ENCODE data around the gene IGF2BP3. TPM values are rescaled to one million over a fixed set of nuclear protein-coding genes. Genes with fewer than 3 reads are reported as not detected.
"Not testable (repeated sequence)": the region's sequence is repeated elsewhere in the genome, so short reads cannot be mapped to it uniquely, and the experiment has no call there.

The IGF2BP3 gene
- total RNA-seq (2014; rRNA removed; shearing (Covaris generic)) = 75.6 and 108 TPM in 2 replicates

DNA sequence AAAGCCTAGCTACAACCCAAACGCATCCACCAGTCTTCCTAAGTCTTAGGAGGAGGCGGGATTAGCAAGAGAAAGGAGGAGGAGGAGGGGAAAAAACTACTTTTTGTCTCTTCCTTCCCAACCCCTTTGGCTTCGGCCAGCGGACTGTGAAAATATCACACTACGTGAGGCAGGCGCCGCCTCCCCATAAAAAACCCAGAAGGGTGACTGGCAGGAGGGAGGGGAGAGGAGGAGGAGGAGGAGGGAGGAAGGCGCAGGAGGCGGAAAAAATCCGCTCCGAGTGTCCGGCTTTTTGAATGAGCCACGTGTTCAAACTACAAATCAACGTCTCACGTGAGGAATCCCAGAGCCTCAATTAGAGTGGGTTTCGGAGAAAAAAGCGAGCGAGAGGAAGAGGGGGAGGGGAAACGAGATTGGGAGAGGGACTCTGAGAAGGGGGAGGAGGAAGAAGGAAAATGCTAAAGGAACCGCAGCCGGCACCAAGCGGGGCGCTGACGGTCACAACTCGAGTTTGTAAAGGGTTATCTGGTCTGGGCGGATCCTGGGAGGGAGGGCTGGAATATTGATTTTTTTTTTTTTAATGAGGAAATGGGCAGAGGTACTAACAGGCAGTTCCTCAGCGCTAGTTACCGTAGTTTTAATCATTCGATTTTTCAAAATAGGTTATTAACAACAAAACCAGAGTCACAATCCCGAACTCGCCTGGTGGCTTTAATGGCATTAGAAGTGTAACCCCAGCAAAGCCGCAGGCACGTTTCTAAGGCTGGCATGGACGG lies at the start of gene IGF2BP3:
Gene IGF2BP3 (minus strand): TSS at position 162 of the 776 bp plus-strand sequence. CDS start 381 bp downstream, outside the sequence.
- no peaks in the 10 kb centered on the region for H3K27me3 ChIP-seq (ENCODE audit: control insufficient read depth, insufficient read depth, low read length)
- no peaks in the 10 kb centered on the region for H3K36me3 ChIP-seq (replicated peaks; ENCODE audit: control insufficient read depth, insufficient read depth, low read length)
- peak; percentile 84 for DNase-seq
- peak within 1 kb of the TSS; percentile 98 for H3K4me3 ChIP-seq (ENCODE audit: insufficient read depth, low read depth, low read length)

GRCh38 chr7:23514755-23515154 lies 44.5 kb upstream of the IGF2BP3 start:
- DNase-seq = no peak
- Histone ChIP-seq H3K4me3 (ENCODE audit: insufficient read depth, low read depth, low read length) (no peak overlapping the region), H3K27me3 (ENCODE audit: control insufficient read depth, insufficient read depth, low read length) (no peaks in the 10 kb centered on the region), H3K36me3 (replicated peaks; ENCODE audit: control insufficient read depth, insufficient read depth, low read length) (peaks cover 40% of the 10 kb centered on the region)

GRCh38 chr7:23513746-23514145 lies 43.5 kb upstream of the IGF2BP3 start:
- H3K4me3 ChIP-seq (ENCODE audit: insufficient read depth, low read depth, low read length); H3K27me3 ChIP-seq (ENCODE audit: control insufficient read depth, insufficient read depth, low read length); DNase-seq: not testable (repeated sequence)
- peaks cover 36% of the 10 kb centered on the region for H3K36me3 ChIP-seq (replicated peaks; ENCODE audit: control insufficient read depth, insufficient read depth, low read length)

DNA sequence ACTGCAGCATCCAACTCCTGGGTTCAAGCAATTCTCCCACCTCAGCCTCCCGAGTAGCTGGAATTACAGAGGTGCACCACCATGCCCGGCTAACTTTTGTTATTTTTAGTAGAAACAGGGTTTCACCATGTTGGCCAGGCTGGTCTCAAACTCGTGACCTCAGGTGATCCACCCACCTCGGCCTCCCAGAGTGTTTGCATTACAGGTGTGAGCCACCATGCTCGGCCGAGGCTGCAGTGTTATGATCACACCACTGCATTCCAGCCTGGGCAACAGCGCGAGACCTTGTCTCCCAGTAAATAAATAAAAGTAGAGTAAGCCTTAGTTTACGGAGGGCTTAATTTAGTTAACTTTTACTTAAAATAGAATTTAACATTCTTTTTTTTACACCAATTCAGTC lies 23.7 kb upstream of the IGF2BP3 start:
- Histone ChIP-seq H3K36me3 (replicated peaks; ENCODE audit: control insufficient read depth, insufficient read depth, low read length) (no peaks in the 10 kb centered on the region; the same call in 1 of the 2 replicates), H3K4me3 (ENCODE audit: insufficient read depth, low read depth, low read length) (no peak overlapping the region), H3K27me3 (ENCODE audit: control insufficient read depth, insufficient read depth, low read length) (no peaks in the 10 kb centered on the region)
- no peak for DNase-seq

- H3K27me3 ChIP-seq (ENCODE audit: control insufficient read depth, insufficient read depth, low read length) = no peaks in the 10 kb centered on the region
- DNase-seq = no peak
- H3K4me3 ChIP-seq (ENCODE audit: insufficient read depth, low read depth, low read length) = no peak overlapping the region
- no peaks in the 10 kb centered on the region; the same call in 1 of the 2 replicates for H3K36me3 ChIP-seq (replicated peaks; ENCODE audit: control insufficient read depth, insufficient read depth, low read length)
Observed at GRCh38 chr7:23491502-23491901, 21.2 kb upstream of the IGF2BP3 start.

- H3K4me3 ChIP-seq (ENCODE audit: insufficient read depth, low read depth, low read length) = no peak overlapping the region
- H3K36me3 ChIP-seq (replicated peaks; ENCODE audit: control insufficient read depth, insufficient read depth, low read length) = no peaks in the 10 kb centered on the region; the same call in 1 of the 2 replicates
- peak; percentile 45 for DNase-seq
- H3K27me3 ChIP-seq (ENCODE audit: control insufficient read depth, insufficient read depth, low read length) = no peaks in the 10 kb centered on the region
Observed at GRCh38 chr7:23490357-23491135, 20.3 kb upstream of the IGF2BP3 start.

DNA sequence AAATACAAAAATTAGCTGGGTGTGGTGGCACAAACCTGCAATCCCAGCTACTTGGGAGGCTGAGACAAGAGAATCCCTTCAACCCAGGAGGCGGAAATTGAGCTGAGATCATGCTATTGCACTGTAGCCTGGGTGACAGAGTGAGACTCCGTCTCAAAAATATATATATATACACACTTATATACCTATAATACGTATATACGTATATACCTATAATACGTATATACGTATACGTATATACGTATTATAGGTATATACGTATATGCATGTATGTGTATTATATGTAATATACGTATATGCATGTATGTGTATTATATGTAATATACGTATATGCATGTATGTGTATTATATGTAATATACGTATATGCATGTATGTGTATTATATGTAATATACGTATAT lies 18.4 kb upstream of the IGF2BP3 start:
- H3K27me3 ChIP-seq (ENCODE audit: control insufficient read depth, insufficient read depth, low read length); H3K36me3 ChIP-seq (replicated peaks; ENCODE audit: control insufficient read depth, insufficient read depth, low read length); DNase-seq; H3K4me3 ChIP-seq (ENCODE audit: insufficient read depth, low read depth, low read length): not testable (repeated sequence)

- Histone ChIP-seq H3K4me3 (ENCODE audit: insufficient read depth, low read depth, low read length) (no peak overlapping the region), H3K36me3 (replicated peaks; ENCODE audit: control insufficient read depth, insufficient read depth, low read length) (no peaks in the 10 kb centered on the region; the same call in 1 of the 2 replicates), H3K27me3 (ENCODE audit: control insufficient read depth, insufficient read depth, low read length) (no peaks in the 10 kb centered on the region)
- no peak for DNase-seq
Observed at GRCh38 chr7:23487670-23488069, 17.4 kb upstream of the IGF2BP3 start.

GRCh38 chr7:23486002-23486773 lies 15.9 kb upstream of the IGF2BP3 start:
- Histone ChIP-seq H3K36me3 (replicated peaks; ENCODE audit: control insufficient read depth, insufficient read depth, low read length) (no peaks in the 10 kb centered on the region; the same call in 1 of the 2 replicates), H3K27me3 (ENCODE audit: control insufficient read depth, insufficient read depth, low read length) (no peaks in the 10 kb centered on the region), H3K4me3 (ENCODE audit: insufficient read depth, low read depth, low read length) (no peak overlapping the region)
- DNase-seq = peak; percentile 53

DNA sequence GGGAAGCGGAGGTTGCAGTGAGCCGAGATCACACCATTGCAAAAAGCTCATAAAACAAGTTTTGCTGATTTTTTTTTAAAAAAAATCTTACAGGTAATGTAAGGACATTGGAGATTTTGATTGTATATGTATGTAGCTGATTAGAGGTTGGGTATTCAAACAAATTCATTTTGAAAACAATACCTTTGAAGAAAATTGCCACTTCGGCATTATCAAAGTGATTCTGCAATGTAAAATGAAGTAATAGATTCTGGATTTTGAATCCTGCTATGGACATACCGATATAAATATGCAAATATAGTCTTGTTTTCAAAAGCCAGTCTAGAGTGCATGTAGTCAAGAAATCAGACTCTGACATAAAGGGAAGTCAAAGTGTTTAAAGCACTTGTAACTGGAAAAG lies 12.4 kb upstream of the IGF2BP3 start:
- no peaks in the 10 kb centered on the region for H3K36me3 ChIP-seq (replicated peaks; ENCODE audit: control insufficient read depth, insufficient read depth, low read length)
- DNase-seq = no peak
- no peak overlapping the region for H3K4me3 ChIP-seq (ENCODE audit: insufficient read depth, low read depth, low read length)
- H3K27me3 ChIP-seq (ENCODE audit: control insufficient read depth, insufficient read depth, low read length) = no peaks in the 10 kb centered on the region

DNA sequence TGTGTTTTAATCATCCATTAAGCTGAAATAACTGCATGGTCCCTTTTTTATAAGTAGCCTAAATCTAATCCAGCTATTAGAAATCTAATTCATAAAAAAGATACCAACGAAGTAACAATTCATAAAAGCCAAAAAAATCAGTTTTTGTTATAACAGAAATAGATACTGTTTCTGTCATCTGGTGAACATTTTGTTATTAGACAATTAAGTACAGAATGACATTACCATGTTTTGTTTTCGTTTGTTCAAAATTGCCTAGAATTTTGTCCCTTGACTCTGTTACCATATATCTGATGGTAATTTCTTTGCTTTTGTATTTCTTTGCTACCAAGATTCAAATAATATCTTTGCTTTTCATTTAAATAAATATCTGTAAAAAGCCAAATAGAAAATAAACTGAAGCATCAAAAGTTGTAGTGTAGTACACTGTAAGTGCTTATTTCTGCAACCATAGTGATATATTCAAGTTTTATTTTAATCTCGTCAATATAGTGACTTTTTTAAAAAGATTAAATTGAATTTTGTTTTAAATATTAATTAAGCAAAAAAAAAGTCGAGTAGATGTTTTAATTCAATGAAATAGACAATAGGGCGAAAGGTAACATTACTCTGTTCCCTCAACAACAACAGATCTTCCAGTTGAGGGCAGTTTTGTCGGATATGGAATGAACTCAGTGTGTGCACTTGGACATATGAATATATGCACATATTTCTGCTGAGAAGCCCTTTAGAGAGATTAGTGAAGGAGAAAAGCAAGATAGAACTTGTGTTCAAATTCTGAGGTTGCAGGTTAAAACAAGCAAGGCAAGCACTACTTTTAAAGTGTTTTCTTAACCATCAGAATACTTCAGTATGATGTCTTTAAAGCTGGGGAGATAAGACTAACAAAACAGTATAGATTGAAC lies 7.9 kb upstream of the IGF2BP3 start:
- H3K4me3 ChIP-seq (ENCODE audit: insufficient read depth, low read depth, low read length) = no peak overlapping the region
- no peak for DNase-seq
- no peaks in the 10 kb centered on the region for H3K27me3 ChIP-seq (ENCODE audit: control insufficient read depth, insufficient read depth, low read length)
- no peaks in the 10 kb centered on the region for H3K36me3 ChIP-seq (replicated peaks; ENCODE audit: control insufficient read depth, insufficient read depth, low read length)

DNA sequence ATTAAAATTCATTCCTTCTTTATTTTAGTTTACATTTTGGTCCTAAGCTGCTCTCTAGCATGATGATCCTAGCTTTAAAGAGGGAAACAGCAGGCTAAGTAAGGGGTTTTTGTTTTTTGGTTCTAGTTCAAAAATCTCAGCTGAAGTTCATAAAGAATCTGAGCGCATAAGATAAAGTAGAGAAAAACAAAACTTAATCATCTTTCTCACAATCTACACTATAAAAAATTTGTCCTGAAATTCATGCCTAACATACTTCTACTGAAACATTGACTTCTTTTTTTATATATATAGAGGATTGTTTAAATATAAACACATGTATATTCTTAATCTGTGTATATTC lies 6.8 kb upstream of the IGF2BP3 start:
- DNase-seq = no peak
- H3K36me3 ChIP-seq (replicated peaks; ENCODE audit: control insufficient read depth, insufficient read depth, low read length) = no peaks in the 10 kb centered on the region
- H3K4me3 ChIP-seq (ENCODE audit: insufficient read depth, low read depth, low read length) = no peak overlapping the region
- no peaks in the 10 kb centered on the region for H3K27me3 ChIP-seq (ENCODE audit: control insufficient read depth, insufficient read depth, low read length)

DNA sequence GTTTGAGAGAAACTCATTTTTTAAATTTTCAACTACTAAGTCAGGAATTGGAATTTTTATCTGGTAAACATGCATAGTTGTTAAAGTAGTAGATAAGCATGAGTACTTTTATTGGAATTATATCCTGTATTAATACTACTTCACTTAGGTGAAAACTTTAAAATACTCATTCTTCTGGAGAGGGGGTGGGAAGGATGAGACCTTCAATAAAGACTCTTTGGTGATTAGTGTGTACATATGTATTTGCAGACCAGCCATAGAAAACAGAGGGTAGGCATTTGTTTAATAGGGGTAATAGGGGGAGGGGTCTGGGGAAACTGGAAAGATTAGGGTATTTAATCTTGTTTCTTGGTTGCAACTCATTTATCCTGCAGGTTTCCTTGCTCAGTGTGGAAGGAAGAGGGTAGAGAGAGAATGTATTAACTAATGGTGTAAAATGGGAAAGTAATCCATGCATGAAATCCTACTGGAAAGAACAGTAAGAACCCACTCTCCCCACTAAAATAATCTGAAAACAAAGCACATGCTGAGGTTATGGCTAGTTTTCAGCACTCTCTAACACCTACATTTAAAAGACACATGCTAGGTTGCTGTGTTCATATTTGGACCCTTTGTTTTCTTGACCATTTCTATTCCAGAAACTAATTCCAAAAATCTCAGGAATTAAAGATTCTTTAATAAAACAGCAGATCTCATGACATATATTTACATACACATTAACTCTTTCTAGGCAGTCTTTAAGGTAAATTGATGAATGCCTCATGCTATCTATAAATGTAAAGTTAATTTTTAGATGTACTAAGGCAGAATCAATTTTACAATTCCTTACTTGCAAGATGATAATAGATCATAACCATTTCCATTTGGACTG lies 6.2 kb upstream of the IGF2BP3 start:
- no peak for DNase-seq
- H3K27me3 ChIP-seq (ENCODE audit: control insufficient read depth, insufficient read depth, low read length) = no peaks in the 10 kb centered on the region
- H3K4me3 ChIP-seq (ENCODE audit: insufficient read depth, low read depth, low read length) = peak overlapping the region; percentile 1
- no peaks in the 10 kb centered on the region for H3K36me3 ChIP-seq (replicated peaks; ENCODE audit: control insufficient read depth, insufficient read depth, low read length)
